Activated CD8-positive, alpha-beta T cell treated with anti-CD3 and anti-CD28 coated beads, Interleukin-2, amount 10 ng/mL, durations not matched to agents 7 days and 5 days (primary cell): ENCODE data around the gene CSH2. TPM values are rescaled to one million over a fixed set of nuclear protein-coding genes. Genes with fewer than 3 reads are reported as not detected.
A peak's percentile ranks its signal among the peaks of the same experiment; 100 is the strongest.

Experiments used
- ATAC-seq: fragments of 150-1000 bp; cut with Tn5 transposase; one replicate; pipeline ENCODE4 v1.10.0; 2021; ENCODE audit warnings: moderate library complexity
- CTCF ChIA-PET: fragments of 350-600 bp; sonication (Branson Sonifier 250); formaldehyde crosslinking; loops from one replicate; lab custom pipeline; 2021; ENCODE audit warnings: antibody characterized with exemption; lab: Charles Lee
- POLR2A ChIA-PET: fragments of 350-600 bp; sonication (Branson Sonifier 250); formaldehyde crosslinking; loops from one replicate; lab custom pipeline; 2021; ENCODE audit warnings: antibody characterized with exemption; lab: Charles Lee
- DNase-seq: peaks from one replicate; pipeline ENCODE4 v3.0.0-alpha.2; 2020
- H3K27ac Mint-ChIP-seq: one replicate; pipeline ENCODE4 v1.8.0; 2021; ENCODE audit warnings: mild to moderate bottlenecking, mixed read lengths
- H3K27me3 Mint-ChIP-seq: one replicate; pipeline ENCODE4 v1.8.0; 2021; ENCODE audit warnings: low read depth, mixed read lengths
- H3K36me3 Mint-ChIP-seq: one replicate; pipeline ENCODE4 v1.8.0; 2021; ENCODE audit warnings: low read depth, mixed read lengths
- H3K4me1 Mint-ChIP-seq: one replicate; pipeline ENCODE4 v1.8.0; 2021; ENCODE audit warnings: low read depth, mixed read lengths
- H3K4me3 Mint-ChIP-seq: one replicate; pipeline ENCODE4 v1.8.0; 2021; ENCODE audit warnings: mild to moderate bottlenecking, mixed read lengths
- H3K9me3 Mint-ChIP-seq: one replicate; pipeline ENCODE4 v1.8.0; 2022; ENCODE audit warnings: mixed read lengths; ENCODE audit not compliant: insufficient read depth
- total RNA-seq, 2 experiments: library from RNA; stranded (reverse); gene quantifications; one replicate each; pipeline ENCODE4 v1.2.3, GENCODE V29; 2021

Gene CSH2
- total RNA-seq, 2 experiments from 2014 or later, result not detected

DNA sequence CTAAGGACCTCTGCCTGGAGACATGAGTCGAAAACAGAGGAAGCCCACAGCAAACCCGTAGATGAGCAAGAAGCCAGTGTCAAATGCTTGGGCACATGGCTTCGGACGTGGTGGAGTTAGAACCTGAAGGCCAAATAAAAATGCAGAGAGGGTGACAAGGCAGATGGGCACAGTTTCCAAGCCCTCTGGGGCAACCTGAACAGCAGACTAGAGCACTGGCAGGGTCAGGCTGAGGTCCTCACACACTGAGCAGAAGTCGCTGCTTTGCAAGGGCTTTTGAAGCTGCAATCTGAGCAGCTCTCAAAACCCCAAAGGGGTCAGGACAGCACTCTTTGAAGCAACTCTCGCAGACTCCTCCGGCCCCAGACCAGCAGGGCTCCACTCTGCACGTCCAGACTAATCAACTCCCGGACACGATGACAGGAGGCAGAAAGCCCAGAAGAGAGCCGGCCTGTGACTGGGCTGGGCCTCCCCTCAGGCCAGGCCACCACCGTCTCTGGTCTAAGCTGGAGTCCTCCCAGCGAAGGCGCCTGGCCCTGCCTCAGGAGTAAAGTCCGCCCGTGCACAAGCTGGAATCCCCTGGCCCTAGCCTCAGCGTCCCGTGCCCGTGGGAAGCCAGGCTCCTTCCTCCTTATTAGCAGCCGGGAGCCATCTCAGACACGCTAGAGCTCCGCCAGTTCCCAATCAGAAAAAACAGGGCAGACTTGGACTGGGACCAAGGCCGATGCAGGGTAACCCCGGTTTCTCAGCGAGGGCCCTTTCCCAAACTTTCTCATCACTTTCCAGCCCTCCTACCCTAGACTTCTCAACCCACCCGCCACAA is 31.9 kb downstream of the CSH2 start:
- ATAC-seq (no peak), DNase-seq (peak; percentile 39)
- no peaks in the 10 kb centered on the region for H3K27me3 Mint-ChIP-seq
- peaks cover 23% of the 10 kb centered on the region for H3K36me3 Mint-ChIP-seq
- CTCF ChIA-PET, result interaction anchor here (1.3 to 5.5 kb wide), 4 partner anchors 7 to 68 kb away, joined by 3 to 56 read pairs (median 8); partner anchors contain the start of genes CCDC47, DDX42 and FTSJ3
- peak overlapping the region; percentile 97 for H3K4me3 Mint-ChIP-seq
- H3K4me1 Mint-ChIP-seq, result peaks cover 35% of the 10 kb centered on the region
- H3K27ac Mint-ChIP-seq, result peak overlapping the region; percentile 94
- H3K9me3 Mint-ChIP-seq, result no peaks in the 10 kb centered on the region
- POLR2A ChIA-PET, result interaction anchor here (1.0 to 8.0 kb wide), 6 partner anchors 13 to 145 kb away, joined by 3 to 124 read pairs (median 4); partner anchors contain the start of genes CCDC47, DDX42, FTSJ3 and PSMC5

DNA sequence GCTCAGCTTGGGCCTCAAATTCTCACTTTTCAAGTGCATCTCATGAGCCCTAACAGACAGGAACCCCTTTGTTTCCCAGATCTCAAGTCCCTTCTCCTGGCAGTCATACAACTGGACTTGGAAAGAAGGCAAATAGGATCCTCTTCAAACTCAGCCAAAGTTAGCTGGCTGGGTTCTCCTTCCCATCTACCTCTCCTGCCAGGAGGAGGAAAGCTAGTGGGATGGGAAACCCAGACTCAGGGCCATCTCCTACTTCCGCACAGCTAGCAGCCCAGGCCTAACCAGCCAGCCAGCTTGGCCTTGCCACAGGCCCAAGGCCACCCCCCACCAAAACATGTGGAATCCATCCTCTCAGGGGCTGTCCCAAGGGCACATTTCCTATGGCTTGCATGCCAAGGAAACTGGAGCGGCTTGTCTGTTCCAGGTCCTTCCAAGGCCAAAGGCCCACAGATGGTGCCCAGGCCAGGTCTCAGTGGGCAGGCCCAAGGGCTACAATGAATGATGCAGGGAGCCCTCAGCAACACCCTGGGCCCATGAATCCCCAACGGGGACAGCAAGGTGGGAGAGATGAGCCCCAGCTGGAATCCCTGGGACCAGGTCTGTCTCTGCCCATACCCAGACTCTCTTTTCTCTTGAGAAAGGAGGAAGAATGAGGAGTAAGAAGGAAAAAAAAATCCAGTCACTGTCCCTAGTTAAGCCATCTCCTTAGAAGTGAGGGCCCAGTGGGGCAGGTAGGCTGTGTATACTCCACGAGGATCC is 32.7 kb downstream of the CSH2 start:
- no peaks in the 10 kb centered on the region for H3K9me3 Mint-ChIP-seq
- H3K27me3 Mint-ChIP-seq, result no peaks in the 10 kb centered on the region
- no peak for DNase-seq
- H3K27ac Mint-ChIP-seq, result peak overlapping the region; percentile 94
- H3K4me3 Mint-ChIP-seq, result peak overlapping the region; percentile 97
- ChIA-PET CTCF (interaction anchor here (1.0 to 5.5 kb wide), 5 partner anchors 8 to 130 kb away, joined by 3 to 56 read pairs (median 7); partner anchors contain the start of genes CCDC47, DDX42 and FTSJ3), POLR2A (interaction anchor here (1.0 to 8.0 kb wide), 7 partner anchors 12 to 144 kb away, joined by 3 to 124 read pairs (median 5); partner anchors contain the start of genes CCDC47, DDX42, FTSJ3 and PSMC5)
- no peak for ATAC-seq
- peaks cover 27% of the 10 kb centered on the region for H3K36me3 Mint-ChIP-seq
- H3K4me1 Mint-ChIP-seq, result peaks cover 35% of the 10 kb centered on the region

DNA sequence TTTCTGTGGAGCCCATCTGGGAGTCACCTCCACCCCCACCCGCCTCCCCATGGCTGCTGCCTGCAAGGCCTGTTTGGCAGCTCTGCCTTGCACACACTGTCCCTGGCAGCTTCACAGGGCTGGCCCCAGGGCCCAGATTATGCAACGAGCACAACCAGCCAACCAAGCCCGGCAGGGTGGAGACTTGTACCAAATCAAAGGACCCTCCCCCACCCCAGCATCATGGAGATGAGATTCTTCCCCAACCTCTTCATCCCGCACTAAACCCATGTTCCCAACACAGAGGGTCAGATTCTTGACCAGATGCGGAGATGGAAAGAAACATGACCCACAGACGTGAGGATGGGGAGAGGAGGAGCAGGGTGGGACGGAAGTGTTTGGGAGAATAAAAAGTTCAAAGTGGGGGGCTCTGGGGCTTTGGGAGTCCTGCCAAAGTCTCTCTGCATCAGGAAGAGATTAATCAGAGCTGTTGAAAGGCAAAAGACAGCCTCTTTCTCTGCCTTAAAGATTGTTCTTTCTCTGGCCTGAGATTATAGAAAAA is 34.8 kb downstream of the CSH2 start:
- H3K27me3 Mint-ChIP-seq, result no peaks in the 10 kb centered on the region
- H3K9me3 Mint-ChIP-seq, result no peaks in the 10 kb centered on the region
- CTCF ChIA-PET, result interaction anchor here (2.6 to 5.5 kb wide), 2 partner anchors 9 to 10 kb away, joined by 12 to 56 read pairs; partner anchors contain the start of gene FTSJ3
- H3K27ac Mint-ChIP-seq, result peak overlapping the region; percentile 60
- peaks cover 42% of the 10 kb centered on the region for H3K36me3 Mint-ChIP-seq
- POLR2A ChIA-PET, result interaction anchor here (0.8 to 8.0 kb wide), 7 partner anchors 10 to 145 kb away, joined by 3 to 124 read pairs (median 5); partner anchors contain the start of genes CCDC47, DDX42, FTSJ3 and PSMC5
- ATAC-seq (no peak), DNase-seq (no peak)
- peaks cover 38% of the 10 kb centered on the region for H3K4me1 Mint-ChIP-seq
- peak overlapping the region; percentile 15 for H3K4me3 Mint-ChIP-seq

GRCh38 chr17:63837962-63838600 is 35.4 kb downstream of the CSH2 start:
- DNase-seq, result no peak
- Mint-ChIP-seq H3K4me1 (peaks cover 36% of the 10 kb centered on the region), H3K4me3 (no peak overlapping the region), H3K27ac (no peak overlapping the region), H3K27me3 (no peaks in the 10 kb centered on the region), H3K36me3 (peaks cover 48% of the 10 kb centered on the region), H3K9me3 (no peaks in the 10 kb centered on the region)
- ChIA-PET CTCF (interaction anchor here (2.6 to 5.5 kb wide), 2 partner anchors 8 to 11 kb away, joined by 12 to 56 read pairs; partner anchors contain the start of gene FTSJ3), POLR2A (interaction anchor here (0.8 to 8.0 kb wide), 8 partner anchors 9 to 145 kb away, joined by 3 to 124 read pairs (median 5); partner anchors contain the start of genes CCDC47, DDX42, FTSJ3 and PSMC5)
- ATAC-seq, result no peak

GRCh38 chr17:63837480-63837879 is 36.0 kb downstream of the CSH2 start:
- Mint-ChIP-seq H3K4me3 (no peak overlapping the region), H3K4me1 (peaks cover 36% of the 10 kb centered on the region), H3K27ac (no peak overlapping the region), H3K36me3 (peaks cover 53% of the 10 kb centered on the region), H3K27me3 (no peaks in the 10 kb centered on the region), H3K9me3 (no peaks in the 10 kb centered on the region)
- CTCF ChIA-PET, result interaction anchor here (2.6 to 5.5 kb wide), 2 partner anchors 8 to 11 kb away, joined by 12 to 56 read pairs; partner anchors contain the start of gene FTSJ3
- ATAC-seq (no peak), DNase-seq (no peak)
- POLR2A ChIA-PET, result interaction anchor here (0.6 to 8.0 kb wide), 3 partner anchors 8 to 628 kb away, joined by 3 to 124 read pairs (median 5); partner anchors contain the start of genes FTSJ3 and PSMC5

DNA sequence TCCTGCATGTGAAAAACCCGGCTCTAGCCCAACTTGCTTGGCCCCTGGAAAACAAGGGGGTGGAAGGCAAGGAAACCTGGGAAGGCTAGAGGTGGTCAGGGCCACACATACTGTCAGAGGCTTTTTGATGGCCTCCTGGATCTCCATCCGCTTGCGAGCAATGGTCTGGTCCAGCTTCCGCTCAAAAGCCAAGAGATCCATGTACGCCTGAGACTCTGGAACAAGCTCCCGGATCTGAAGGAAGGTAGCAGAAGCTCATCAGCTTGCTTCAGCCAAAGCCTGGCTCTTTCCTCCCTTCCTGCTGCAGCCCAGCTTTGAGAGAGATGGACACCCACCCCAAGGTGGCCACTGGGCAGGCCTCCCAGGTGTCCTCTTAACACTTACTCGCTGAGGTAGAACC is 36.7 kb downstream of the CSH2 start:
- no peak for DNase-seq
- peaks cover 57% of the 10 kb centered on the region for H3K36me3 Mint-ChIP-seq
- no peak overlapping the region for H3K27ac Mint-ChIP-seq
- ChIA-PET POLR2A (interaction anchor here (0.6 to 1.4 kb wide), 2 partner anchors 138 to 629 kb away, joined by 3 to 5 read pairs; no protein-coding TSS in a partner anchor), CTCF (interaction anchor here (5.5 kb wide), 1 partner anchor 7 kb away, joined by 56 read pairs; the partner anchor contains the start of gene FTSJ3)
- H3K27me3 Mint-ChIP-seq, result no peaks in the 10 kb centered on the region
- no peak for ATAC-seq
- H3K9me3 Mint-ChIP-seq, result no peaks in the 10 kb centered on the region
- no peak overlapping the region for H3K4me3 Mint-ChIP-seq
- peaks cover 43% of the 10 kb centered on the region for H3K4me1 Mint-ChIP-seq

GRCh38 chr17:63835167-63835720 is 38.2 kb downstream of the CSH2 start:
- Mint-ChIP-seq H3K36me3 (peaks cover 60% of the 10 kb centered on the region), H3K4me1 (peaks cover 47% of the 10 kb centered on the region), H3K9me3 (no peaks in the 10 kb centered on the region), H3K27ac (no peak overlapping the region), H3K27me3 (no peaks in the 10 kb centered on the region), H3K4me3 (no peak overlapping the region)
- DNase-seq (no peak), ATAC-seq (no peak)
- ChIA-PET POLR2A (interaction anchor here (0.6 to 1.7 kb wide), 2 partner anchors 61 to 375 kb away, joined by 3 to 6 read pairs; partner anchors contain the start of gene DDX42), CTCF (interaction anchor here (0.8 to 2.1 kb wide), 14 partner anchors 9 to 410 kb away, joined by 3 to 11 read pairs (median 4); partner anchors contain the start of genes DDX42, PSMC5 and STRADA)

DNA sequence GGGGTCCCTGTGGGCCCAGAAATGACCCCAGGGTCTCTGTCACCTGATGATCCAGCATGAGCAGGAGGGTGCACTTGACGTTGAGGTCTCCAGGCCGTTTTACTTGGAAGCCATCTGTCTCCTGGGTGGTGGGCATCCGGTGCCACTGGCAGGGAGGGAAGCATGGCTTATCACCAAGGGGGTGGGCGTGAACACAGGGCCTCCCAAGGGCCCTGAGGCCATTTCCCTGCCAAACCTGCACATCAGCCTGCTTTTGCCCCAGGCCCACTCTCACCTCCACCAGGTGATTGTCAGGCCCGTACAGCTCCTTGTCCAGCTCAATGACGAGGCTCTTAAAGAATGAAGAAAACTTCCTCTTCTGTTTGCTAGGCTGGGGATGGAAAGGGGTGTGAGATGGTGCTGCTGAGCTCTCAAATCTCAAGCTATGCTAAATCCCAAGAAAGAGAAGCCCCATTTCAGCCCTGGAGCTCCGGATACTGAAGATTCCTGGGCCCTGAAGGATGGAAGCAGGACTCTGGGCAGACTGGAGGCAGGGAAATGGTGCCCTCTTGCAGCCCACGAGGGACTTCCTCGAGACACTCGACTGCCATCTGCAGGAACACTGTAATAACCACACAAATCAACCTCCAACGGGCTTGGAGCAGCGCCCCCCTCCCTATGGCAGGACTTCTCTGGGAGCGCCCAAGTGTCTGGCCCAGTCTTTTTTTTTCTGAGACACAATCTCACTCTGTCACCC is 38.9 kb downstream of the CSH2 start:
- peak; percentile 71 for DNase-seq
- Mint-ChIP-seq H3K4me3 (no peak overlapping the region), H3K9me3 (no peaks in the 10 kb centered on the region), H3K4me1 (peaks cover 53% of the 10 kb centered on the region), H3K27ac (peak overlapping the region; percentile 68), H3K27me3 (no peaks in the 10 kb centered on the region), H3K36me3 (peaks cover 66% of the 10 kb centered on the region)
- peak; percentile 64 for ATAC-seq
- ChIA-PET CTCF (interaction anchor here (0.7 to 2.1 kb wide), 21 partner anchors 9 to 409 kb away, joined by 3 to 11 read pairs (median 4); partner anchors contain the start of genes CCDC47, DDX42, PSMC5 and STRADA), POLR2A (interaction anchor here (0.6 to 11.3 kb wide), 3 partner anchors 7 to 375 kb away, joined by 3 to 124 read pairs (median 6); partner anchors contain the start of genes DDX42 and SMARCD2)

GRCh38 chr17:63833741-63834373 is 39.6 kb downstream of the CSH2 start:
- DNase-seq (no peak), ATAC-seq (no peak)
- H3K27me3 Mint-ChIP-seq, result no peaks in the 10 kb centered on the region
- ChIA-PET CTCF (interaction anchor here (0.7 to 2.1 kb wide), 15 partner anchors 10 to 408 kb away, joined by 3 to 6 read pairs (median 3); partner anchors contain the start of genes CCDC47 and DDX42), POLR2A (interaction anchor here (1.5 to 11.3 kb wide), 3 partner anchors 8 to 136 kb away, joined by 6 to 124 read pairs (median 8); partner anchors contain the start of genes DDX42 and SMARCD2)
- peaks cover 72% of the 10 kb centered on the region for H3K36me3 Mint-ChIP-seq
- H3K27ac Mint-ChIP-seq, result peak overlapping the region; percentile 82
- H3K4me3 Mint-ChIP-seq, result no peak overlapping the region
- H3K4me1 Mint-ChIP-seq, result peaks cover 53% of the 10 kb centered on the region
- H3K9me3 Mint-ChIP-seq, result no peaks in the 10 kb centered on the region
